IMR-90 (cell line): ENCODE results near the gene CWH43.

Source experiments
- BHLHE40 ChIP-seq: fragments of 150-350 bp; IDR thresholded peaks from 2 replicates; pipeline ENCODE4 v1.6.1; 2016; ENCODE audit warnings: mild to moderate bottlenecking, low read depth, low read length
- CEBPB ChIP-seq: IDR thresholded peaks from 2 replicates; pipeline ENCODE4 v1.6.1; 2012; ENCODE audit warnings: low read depth, low read length, improper control_type of control experiment
- FOS ChIP-seq: fragments of 150-350 bp; IDR thresholded peaks from 2 replicates; pipeline ENCODE4 v1.6.1; 2016; ENCODE audit warnings: low read depth, low read length
- MAFK ChIP-seq: IDR thresholded peaks from 2 replicates; pipeline ENCODE4 v1.6.1; 2012; ENCODE audit warnings: low read depth, low read length, improper control_type of control experiment
- MXI1 ChIP-seq: IDR thresholded peaks from 2 replicates; pipeline ENCODE4 v1.6.1; 2012; ENCODE audit warnings: low read depth, mild to moderate bottlenecking, low read length, moderate library complexity, borderline replicate concordance
- POLR2A ChIP-seq: IDR thresholded peaks from 2 replicates; pipeline ENCODE4 v1.6.1; 2012; ENCODE audit warnings: mild to moderate bottlenecking, low read depth, low read length
- RCOR1 ChIP-seq: IDR thresholded peaks from 2 replicates; pipeline ENCODE4 v1.6.1; 2012; ENCODE audit warnings: mild to moderate bottlenecking, low read length, improper control_type of control experiment; ENCODE audit not compliant: insufficient replicate concordance
- SMC3 ChIP-seq: fragments of 150-350 bp; IDR thresholded peaks from 2 replicates; pipeline ENCODE4 v1.6.1; 2016; ENCODE audit warnings: low read depth, mild to moderate bottlenecking, antibody characterized with exemption, low read length, moderate library complexity
- TF ChIP-seq, protein P1 (sequence below): conservative IDR thresholded peaks from 2 replicates; pipeline ENCODE4 v1.5.1; 2012; ENCODE audit warnings: mild to moderate bottlenecking, low read depth, low read length, improper control_type of control experiment
- TF ChIP-seq, protein P2 (sequence below): fragments of 150-350 bp; IDR thresholded peaks from 2 replicates; pipeline ENCODE4 v1.6.1; 2016; ENCODE audit warnings: low read depth, mild to moderate bottlenecking, low read length, moderate library complexity, borderline replicate concordance

GRCh38 chr4:48976041-48976440 lies 10.0 kb upstream of the CWH43 start:
- TF ChIP-seq, protein P1, sequence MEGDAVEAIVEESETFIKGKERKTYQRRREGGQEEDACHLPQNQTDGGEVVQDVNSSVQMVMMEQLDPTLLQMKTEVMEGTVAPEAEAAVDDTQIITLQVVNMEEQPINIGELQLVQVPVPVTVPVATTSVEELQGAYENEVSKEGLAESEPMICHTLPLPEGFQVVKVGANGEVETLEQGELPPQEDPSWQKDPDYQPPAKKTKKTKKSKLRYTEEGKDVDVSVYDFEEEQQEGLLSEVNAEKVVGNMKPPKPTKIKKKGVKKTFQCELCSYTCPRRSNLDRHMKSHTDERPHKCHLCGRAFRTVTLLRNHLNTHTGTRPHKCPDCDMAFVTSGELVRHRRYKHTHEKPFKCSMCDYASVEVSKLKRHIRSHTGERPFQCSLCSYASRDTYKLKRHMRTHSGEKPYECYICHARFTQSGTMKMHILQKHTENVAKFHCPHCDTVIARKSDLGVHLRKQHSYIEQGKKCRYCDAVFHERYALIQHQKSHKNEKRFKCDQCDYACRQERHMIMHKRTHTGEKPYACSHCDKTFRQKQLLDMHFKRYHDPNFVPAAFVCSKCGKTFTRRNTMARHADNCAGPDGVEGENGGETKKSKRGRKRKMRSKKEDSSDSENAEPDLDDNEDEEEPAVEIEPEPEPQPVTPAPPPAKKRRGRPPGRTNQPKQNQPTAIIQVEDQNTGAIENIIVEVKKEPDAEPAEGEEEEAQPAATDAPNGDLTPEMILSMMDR, result no peak
- no peak for TF ChIP-seq CEBPB
- no peak for TF ChIP-seq BHLHE40
- TF ChIP-seq POLR2A, result no peak
- TF ChIP-seq RCOR1, result no peak
- no peak for TF ChIP-seq SMC3
- no peak for TF ChIP-seq MXI1
- TF ChIP-seq FOS, result no peak
- TF ChIP-seq, protein P2, sequence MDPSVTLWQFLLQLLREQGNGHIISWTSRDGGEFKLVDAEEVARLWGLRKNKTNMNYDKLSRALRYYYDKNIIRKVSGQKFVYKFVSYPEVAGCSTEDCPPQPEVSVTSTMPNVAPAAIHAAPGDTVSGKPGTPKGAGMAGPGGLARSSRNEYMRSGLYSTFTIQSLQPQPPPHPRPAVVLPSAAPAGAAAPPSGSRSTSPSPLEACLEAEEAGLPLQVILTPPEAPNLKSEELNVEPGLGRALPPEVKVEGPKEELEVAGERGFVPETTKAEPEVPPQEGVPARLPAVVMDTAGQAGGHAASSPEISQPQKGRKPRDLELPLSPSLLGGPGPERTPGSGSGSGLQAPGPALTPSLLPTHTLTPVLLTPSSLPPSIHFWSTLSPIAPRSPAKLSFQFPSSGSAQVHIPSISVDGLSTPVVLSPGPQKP, result no peak
- no peak for TF ChIP-seq MAFK
